ENCODE results near the gene UMAD1. TPM values are rescaled to one million over a fixed set of nuclear protein-coding genes. Genes with fewer than 3 reads are reported as not detected.
"Not testable (repeated sequence)": the region's sequence is repeated elsewhere in the genome, so short reads cannot be mapped to it uniquely, and the experiment has no call there.

Gene UMAD1
- total and polyA plus RNA-seq, 11 donors: 3.5 to 19.7 (median 15.3) TPM

- no peak for DNase-seq
- intact Hi-C loops (cut with DNase I): no loop called here
- Histone ChIP-seq H3K4me1 (peaks cover 0 to 21% (median 9%) of the 10 kb centered on the region in 12 donors), H3K9me3 (peaks cover 0 to 21% (median 0%) of the 10 kb centered on the region in 12 donors), H3K27ac (peak overlapping the region in 3 of 12 donors; percentile 15 to 25 (median 22)), H3K4me3 (no peak overlapping the region), H3K36me3 (no peaks in the 10 kb centered on the region), H3K27me3 (no peaks in the 10 kb centered on the region)
- no peak for TF ChIP-seq POLR2A (IDR thresholded peaks at IDR 0.05)
- TF ChIP-seq CTCF (IDR thresholded peaks at IDR 0.05): no peak
- 47 to 59% (median 54%) methylated on average over 4 of the region's 4 CpGs for WGBS, 4 donors
- ATAC-seq: peak in 3 of 4 donors; percentile 53 to 75 (median 56)
Observed at GRCh38 chr7:7654964-7655715, 14.6 kb downstream of the UMAD1 start.

GRCh38 chr7:7656459-7656858, 15.9 kb downstream of the UMAD1 start:
- H3K4me3 ChIP-seq; intact Hi-C loops (cut with DNase I); DNase-seq; H3K36me3 ChIP-seq; H3K27ac ChIP-seq; ATAC-seq; H3K27me3 ChIP-seq: not testable (repeated sequence)
- peaks cover 0 to 26% (median 0%) of the 10 kb centered on the region in 12 donors for H3K9me3 ChIP-seq
- 97 to 98% (median 98%) methylated on average over 3 of the region's 3 CpGs for WGBS, 4 donors
- H3K4me1 ChIP-seq: peaks cover 0 to 21% (median 9%) of the 10 kb centered on the region in 12 donors

GRCh38 chr7:7662527-7662926, 22.0 kb downstream of the UMAD1 start:
- ATAC-seq: no peak
- H3K27me3 ChIP-seq: no peaks in the 10 kb centered on the region
- intact Hi-C loops (cut with DNase I): loop anchor here in 3 of 10 donors (10.0 kb wide), 1 partner anchor 552 kb away; no protein-coding TSS in a partner anchor
- H3K27ac ChIP-seq: no peak overlapping the region
- H3K9me3 ChIP-seq: peaks cover 0 to 23% (median 0%) of the 10 kb centered on the region in 12 donors
- no peaks in the 10 kb centered on the region for H3K36me3 ChIP-seq
- H3K4me3 ChIP-seq: no peak overlapping the region
- H3K4me1 ChIP-seq: peaks cover 0 to 5% (median 0%) of the 10 kb centered on the region in 12 donors
- TF ChIP-seq CTCF (IDR thresholded peaks at IDR 0.05) (peak in 10 of 12 donors; percentile 6 to 50 (median 36)), POLR2A (IDR thresholded peaks at IDR 0.05) (no peak)
- WGBS, 4 donors: 75 to 86% (median 78%) methylated on average over 4 to 6 of the region's 6 CpGs
- no peak for DNase-seq

GRCh38 chr7:7664291-7664690, 23.7 kb downstream of the UMAD1 start:
- ATAC-seq (no peak), DNase-seq (no peak)
- peaks cover 0 to 13% (median 0%) of the 10 kb centered on the region in 12 donors for H3K9me3 ChIP-seq
- peaks cover 0 to 5% (median 0%) of the 10 kb centered on the region in 12 donors for H3K4me1 ChIP-seq
- intact Hi-C loops (cut with DNase I): loop anchor here in 3 of 10 donors (10.0 kb wide), 1 partner anchor 551 kb away; no protein-coding TSS in a partner anchor
- H3K27me3 ChIP-seq: no peaks in the 10 kb centered on the region
- WGBS, 4 donors: 70 to 81% (median 79%) methylated on average over 3 of the region's 3 CpGs
- H3K27ac ChIP-seq: no peak overlapping the region
- no peaks in the 10 kb centered on the region for H3K36me3 ChIP-seq
- TF ChIP-seq POLR2A (IDR thresholded peaks at IDR 0.05) (no peak), CTCF (IDR thresholded peaks at IDR 0.05) (no peak)
- H3K4me3 ChIP-seq: no peak overlapping the region

Measured in heart left ventricle (tissue), 16 donors.